GM18517 (cell line): ENCODE results near the gene RASL10A.

Experiments used
- ATAC-seq: cut with Tn5 transposase; IDR thresholded peaks from one replicate; pipeline ENCODE4 v1.9.1; 2021; ENCODE audit warnings: mild to moderate bottlenecking, moderate library complexity; ENCODE audit not compliant: unreplicated experiment

The RASL10A gene

DNA sequence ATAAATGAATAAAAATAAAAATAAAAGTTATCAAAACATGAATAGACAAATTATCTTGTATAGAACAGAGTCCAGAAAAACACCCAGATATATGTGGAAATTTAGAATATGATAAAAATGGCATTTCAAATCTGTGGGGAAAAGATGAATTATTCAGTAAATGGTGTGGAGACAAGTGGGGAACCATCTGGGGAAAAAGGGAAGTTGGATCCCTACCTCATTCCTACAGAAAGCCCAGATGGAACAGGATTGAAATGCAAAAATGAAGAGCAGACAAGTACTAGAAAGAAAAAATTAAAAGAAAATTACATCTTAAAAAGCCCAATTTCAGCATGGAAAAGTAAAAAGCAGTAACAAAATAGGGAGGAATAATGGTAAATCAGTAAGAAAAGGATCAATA, 8.1 kb upstream of the RASL10A start:
- no peak for ATAC-seq

DNA sequence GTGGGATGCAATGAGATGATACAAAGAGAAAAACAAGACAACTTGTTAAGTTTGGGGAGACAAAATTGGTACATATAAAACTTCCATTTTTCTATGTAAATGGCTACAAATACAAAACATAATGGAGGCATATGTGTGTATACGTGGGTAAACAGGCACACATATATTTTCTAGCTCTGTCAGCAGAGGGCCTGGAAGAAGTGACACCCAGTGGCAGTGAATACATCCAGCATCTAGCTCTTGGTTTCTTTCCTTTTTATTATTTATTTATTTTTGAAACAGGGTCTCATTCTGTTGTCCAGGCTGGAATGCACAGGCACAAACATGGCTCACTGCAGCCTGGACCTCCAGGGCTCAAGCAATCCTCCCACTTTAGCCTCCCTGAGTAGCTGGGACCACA, 5.0 kb upstream of the RASL10A start:
- ATAC-seq, result no peak

DNA sequence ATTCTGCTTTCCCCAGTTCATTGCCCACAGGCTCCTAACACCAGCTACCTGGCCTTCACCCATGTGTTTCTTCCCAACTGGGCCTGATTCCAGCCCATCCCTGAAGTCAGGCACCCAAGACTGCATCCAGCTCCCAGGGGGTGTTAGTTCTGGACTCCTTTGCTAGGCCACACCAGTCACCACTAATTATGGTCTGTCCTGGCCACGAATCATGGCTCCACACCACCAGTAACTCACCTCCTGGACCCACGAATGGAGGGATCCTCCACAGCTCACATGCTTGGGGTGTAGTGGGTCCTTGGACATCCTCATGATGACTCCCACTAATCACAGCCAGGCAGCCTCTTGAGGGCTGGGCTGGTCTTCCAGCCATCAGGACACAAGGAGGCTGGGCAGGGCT, 3.6 kb upstream of the RASL10A start:
- no peak for ATAC-seq

DNA sequence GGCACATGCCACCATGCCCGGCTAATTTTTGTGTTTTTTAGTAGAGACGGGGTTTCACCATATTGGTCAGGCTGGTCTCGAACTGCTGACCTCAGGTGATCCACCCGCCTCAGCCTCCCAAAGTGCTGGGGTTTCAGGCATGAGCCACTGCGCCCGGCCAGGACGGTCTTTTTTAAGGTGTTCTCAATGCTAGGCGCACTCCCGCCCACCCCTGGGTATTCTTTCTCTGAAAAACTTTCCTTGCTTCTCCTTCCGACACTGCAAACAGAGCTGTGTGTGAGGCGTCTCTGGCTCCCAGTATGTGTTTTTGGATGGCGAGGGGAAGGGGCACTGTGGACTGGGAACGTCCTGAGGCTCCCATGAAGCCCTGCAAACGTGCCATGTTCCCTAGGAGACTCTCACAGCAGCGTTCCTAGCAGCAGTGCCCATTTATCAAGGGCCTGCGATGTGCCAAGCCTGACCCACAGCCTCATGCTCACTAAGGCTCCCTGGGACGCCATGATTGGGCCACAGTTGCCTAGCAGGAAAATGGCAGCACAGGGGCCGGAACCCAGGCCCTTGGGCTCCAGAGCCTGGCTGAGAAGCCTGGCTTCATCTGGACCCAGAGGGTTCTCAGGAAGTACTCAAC, 2.4 kb upstream of the RASL10A start:
- ATAC-seq, result no peak

DNA sequence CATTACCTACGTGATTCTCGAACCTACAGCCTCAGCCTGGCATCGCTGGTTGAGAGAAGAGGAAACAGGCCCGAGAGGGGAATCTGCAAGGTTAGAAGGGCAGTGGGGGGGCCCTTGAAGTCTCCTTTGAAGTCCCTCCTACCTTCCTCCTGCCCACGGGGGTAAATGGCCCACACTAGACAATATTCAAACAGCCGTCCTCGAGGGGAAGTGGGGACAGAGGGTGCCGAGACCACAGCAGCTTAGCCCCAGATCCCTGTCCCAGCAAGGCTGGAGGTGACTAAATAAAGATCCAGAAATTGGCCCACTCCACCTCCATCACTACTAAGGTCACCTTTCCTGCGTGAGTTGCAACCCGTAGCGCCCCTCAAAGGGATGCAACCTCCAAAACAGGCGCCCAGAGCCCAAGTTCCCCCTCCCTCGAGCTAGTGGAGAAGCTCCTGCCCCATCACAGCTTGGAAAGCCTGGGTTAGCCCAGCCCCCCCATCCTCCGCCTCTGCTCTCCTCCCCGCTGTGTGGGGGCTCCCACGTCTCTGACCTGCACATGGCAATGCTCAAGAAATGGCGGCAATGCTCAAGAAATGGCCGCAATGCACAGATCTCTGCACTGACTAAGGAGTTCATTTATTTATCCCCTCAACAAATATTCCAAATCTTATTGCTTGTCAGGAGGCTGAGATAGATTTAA, 788 bp upstream of the RASL10A start:
- ATAC-seq, result no peak

DNA sequence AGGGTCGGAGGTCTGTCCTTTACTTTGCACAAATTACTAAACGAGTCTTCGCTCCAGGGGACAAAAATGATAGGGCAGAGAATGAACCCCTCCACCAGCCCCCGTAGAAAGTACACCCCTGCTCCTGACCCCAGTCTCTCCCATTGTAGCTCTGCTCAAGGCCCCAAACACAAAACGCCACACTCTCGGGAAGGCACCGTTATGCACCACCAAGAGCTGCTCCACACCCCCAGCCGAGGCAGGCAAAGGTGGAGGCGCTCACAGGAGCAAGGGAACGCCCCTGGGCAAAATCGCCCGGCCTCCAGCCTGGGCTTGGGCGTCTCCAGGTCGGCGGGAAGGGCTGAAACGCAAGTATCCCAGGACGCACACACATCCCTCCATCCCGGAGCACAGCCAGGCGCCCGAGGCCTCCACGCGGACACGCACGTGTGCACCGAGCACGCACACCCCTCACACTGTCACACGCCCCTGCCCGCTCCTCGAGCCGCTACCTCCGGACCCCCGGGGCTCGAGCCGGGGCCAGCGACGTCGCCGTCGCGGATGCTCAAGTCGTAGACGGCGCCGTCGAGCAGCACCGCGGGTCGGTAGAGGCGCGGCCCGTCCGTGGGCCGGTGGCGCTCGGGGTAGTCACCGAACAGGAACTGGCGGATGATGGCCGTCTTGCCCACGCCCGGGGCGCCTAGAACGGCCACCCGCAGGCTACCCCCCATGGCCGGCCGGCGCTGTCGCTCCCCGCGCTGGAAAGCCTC, 786 bp downstream of the RASL10A start:
- ATAC-seq, result no peak

DNA sequence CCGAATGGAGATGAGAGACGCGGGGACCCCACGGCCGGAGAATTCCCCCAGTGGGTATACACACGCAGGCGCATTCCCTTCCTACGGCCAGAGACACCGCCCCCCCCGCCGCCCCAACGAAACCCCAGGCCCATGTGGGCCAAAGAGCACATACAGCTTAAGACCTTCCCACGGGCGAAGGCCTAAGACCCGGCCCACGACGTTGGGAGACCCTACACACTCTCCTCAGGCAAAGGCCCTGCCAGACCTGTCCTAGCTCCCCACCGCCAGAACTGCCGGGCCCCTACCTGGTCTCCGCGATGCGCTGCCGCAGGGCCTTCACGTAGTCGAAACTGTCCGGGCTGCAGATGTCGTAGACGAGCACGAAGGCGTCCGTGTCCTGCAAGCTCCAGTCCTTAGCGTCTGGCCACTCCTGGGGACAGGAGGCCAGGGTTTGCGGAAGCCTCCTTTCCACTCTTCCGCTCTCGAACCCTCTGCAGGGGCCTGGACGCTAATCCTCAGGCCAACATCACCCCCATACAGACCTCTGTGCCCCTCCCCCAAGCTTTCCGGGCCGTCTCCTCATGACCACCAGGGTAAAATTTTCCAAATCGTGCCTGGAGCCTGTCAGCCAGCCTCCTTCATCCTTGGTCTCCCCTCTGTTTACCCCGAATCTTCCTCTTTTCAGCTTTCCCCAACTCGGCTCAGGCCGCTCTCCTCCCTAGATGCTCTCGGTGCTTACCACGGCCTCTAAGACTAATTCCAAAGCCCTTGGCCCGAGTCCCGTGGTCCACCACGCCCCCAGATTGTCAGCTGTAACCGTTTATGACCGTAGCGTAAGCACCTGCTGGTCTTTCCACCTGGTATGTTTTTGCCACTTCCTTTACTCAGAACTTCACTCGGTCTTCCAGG, 1.7 kb downstream of the RASL10A start:
- ATAC-seq, result no peak

DNA sequence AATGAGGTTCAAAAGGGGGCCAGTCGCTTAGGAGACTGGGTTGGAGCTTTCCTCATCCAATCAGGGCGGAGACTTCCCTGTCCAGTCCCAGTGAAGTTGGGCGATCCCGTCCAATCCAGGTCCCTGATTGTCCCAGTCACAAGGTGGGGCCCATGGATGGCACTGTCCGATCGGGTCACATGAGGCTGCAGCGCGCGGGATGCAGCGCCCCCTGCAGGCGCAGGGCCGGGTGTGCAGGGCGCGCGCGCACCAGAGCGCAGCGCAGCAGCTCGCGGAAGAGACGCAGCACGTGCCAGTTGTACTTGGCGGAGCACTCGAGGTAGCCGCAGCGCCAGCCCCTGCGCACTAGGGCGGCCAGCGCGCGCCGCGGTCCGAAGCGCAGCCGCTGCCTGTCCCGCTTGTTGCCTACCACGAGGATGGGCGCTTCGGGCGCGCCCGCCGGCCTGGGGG, 2.3 kb downstream of the RASL10A start:
- ATAC-seq, result no peak

DNA sequence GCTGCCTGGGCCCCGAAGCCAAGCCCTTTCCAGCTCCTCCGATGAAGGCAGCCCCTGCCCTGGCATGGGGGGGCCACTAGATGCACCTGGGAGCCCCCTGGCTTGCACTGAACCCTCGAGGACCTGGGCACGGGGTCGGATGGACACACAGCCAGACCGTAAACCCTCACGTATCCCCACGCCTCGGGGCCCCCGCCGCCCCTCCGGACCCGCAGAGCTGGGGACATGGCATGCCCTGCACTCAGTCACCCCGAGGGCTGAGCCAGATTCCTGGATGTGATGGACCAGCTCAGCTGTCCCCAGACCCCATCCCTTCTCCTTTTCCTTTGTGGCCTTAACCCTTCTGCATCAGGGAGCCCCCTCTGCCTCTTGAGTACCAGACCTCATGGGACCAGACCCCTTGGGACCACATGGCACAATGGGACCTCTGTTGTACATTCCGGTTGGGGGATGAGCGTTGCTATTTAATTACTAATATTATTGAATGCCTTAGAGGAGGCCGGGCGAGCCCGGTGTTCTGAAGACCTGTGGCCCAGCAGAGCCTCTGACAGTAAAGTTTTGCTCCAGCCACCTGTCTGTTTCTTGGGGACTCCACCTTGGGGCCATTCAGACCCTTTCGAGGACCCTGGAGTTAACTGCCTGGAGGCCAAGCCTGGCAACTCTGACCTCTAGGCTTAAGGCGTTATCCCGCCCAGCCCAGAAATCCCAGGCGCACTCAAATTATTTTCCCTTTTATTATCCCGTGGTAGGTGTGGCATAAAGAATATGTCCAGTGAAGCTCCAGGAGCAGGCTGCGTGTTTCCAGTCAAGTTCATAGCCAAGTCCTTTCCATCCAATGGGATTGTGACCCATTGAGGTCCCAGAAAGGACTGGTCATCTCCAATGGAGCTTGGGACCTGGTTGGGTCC, 3.0 kb downstream of the RASL10A start:
- ATAC-seq, result no peak

DNA sequence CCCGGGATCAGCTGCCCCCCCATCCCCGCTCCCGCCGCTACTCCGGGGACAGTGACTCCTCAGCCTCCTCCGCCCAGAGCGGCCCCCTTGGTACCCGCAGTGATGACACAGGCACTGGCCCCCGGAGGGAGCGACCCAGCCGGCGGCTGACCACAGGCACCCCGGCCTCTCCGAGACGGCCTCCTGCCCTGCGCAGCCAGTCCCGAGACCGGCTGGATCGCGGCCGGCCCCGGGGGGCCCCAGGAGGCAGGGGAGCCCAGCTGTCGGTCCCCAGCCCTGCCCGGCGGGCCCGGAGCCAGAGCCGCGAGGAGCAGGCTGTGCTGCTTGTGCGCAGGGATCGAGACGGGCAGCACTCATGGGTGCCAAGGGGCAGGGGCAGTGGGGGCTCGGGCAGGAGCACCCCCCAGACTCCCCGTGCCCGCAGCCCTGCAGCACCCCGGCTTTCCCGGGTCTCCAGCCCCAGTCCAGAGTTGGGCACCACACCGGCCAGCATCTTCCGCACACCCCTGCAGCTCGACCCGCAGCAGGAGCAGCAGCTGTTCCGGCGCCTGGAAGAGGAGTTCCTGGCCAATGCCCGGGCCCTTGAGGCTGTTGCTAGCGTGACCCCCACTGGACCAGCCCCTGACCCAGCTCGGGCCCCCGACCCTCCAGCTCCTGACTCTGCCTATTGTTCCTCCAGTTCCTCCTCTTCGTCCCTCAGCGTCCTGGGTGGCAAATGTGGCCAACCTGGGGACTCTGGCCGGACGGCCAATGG, 3.9 kb downstream of the RASL10A start:
- ATAC-seq, result no peak

DNA sequence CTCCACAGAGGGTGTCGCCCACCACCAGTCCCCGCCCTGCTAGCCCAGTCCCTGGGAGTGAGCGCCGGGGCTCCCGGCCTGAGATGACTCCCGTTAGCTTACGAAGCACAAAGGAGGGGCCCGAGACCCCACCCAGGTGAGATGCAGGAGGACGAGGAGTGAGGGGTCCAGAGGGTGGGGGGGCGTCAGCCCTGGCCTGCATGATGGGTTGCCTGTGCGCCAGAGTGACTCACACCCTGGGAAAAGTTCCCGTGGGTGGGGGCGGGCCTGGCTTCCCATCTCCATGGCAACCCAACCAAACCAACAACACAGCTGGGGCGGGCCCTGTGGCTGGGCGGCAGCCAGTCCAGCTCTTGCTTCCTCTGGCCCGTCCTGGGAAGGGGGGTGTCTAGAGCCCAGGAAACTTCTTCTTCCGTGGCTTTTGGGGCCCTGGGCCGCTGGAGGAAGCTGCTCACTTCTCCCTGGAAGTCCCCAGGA, 4.6 kb downstream of the RASL10A start:
- no peak for ATAC-seq

DNA sequence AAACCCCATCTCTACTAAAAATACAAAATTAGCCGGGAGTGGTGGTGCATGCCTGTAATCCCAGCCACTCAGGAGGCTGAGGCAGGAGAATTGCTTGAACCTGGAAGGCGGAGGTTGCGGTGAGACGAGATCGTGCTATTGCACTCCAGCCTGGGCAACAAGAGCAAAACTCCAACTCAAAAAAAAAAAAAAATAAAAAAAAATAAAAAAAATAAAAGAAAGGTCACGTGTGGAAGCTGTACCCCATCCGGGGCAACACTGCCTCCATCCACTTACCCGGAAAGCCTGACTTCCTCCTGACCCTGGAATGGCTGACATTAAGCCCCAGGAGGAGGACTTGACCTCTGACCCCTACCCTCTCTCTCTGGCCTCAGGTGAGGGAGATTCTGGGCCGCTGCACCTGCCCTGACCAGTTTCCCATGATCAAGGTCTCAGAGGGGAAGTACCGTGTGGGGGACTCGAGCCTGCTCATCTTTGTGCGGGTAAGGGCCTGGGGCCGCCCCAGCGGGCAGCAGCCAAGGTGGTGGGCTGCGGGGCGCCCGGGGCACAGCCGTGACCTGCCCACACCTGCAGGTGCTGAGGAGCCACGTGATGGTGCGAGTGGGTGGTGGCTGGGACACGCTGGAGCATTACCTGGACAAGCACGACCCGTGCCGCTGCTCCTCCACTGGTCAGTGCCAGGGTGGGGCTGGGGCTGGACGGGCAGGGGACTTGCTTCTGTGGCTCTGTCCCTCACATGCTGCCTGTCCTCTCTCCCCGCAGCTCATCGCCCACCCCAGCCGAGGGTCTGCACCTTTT, 5.2 kb downstream of the RASL10A start:
- ATAC-seq, result no peak

DNA sequence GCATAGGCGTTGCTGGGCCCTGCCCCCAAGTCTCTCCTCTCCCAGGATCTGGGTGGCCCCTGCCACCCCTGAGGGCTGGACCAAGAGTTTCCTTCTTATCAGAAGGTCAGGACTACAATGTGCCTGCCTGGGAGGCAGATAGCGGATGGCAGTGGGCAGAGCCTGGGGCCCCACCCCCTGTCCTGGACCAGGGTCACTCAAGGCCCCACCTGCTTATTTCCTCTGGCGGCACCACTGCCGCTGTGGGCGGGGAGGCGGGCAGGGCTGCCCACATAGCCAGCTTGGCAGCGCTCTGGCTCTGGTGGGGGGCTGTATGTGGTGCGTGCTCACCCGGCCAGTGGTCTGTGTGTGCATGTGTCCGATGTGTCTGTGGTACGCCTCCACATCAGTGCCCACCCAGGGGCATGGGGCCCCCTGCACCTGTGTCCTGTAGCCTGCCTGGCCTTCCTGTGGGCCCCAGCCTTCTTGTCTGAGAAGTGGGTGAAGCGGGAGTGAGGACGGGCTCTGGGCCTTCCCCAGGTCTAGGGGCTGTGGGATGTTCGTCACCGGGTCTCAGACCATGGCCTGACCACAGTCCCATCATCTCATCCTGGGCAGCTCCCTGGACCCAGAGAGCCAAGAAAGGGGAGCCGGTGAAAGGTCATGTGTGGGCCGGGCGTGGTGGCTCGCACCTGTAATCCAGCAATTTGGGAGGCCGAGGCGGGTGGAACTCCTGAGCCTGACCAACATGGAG, 6.0 kb downstream of the RASL10A start:
- ATAC-seq, result no peak

DNA sequence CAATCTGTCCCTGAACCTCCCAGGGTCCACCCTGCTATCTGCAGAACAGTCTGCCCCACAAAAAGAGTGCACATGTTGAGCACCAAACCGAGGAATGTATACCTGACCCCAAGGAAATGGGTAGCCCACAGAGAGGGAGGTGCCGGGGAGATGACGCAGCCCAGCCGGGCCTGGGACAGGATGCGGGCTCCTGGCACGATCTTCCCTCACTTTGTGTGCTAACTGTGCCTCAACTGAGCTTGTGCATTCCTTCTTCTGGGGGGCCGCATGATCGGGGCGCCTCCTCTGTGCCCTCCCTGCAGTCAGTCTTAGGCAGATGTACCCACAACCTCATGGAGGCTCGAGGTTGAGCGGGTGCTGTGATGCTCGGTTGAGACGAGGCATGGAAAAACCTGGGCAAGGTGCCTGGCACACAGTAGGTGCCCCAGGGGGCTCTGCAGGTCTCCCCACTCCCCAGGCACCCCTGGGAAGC, 6.7 kb downstream of the RASL10A start:
- no peak for ATAC-seq

DNA sequence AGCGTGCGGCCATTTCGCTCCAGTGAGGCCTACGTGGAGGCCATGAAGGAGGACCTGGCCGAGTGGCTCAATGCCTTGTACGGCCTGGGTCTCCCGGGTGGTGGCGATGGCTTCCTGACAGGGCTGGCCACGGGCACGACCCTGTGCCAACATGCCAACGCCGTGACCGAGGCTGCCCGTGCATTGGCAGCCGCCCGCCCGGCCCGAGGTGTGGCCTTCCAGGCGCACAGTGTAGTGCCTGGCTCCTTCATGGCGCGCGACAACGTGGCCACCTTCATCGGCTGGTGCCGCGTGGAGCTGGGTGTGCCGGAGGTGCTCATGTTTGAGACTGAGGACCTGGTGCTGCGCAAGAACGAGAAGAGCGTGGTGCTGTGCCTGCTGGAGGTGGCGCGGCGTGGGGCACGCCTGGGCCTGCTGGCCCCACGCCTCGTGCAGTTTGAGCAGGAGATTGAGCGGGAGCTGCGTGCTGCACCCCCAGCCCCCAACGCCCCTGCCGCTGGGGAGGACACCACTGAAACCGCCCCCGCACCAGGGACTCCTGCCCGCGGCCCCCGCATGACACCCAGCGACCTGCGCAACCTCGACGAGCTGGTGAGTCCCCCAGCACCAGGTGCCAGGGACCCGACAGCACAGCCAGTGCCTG, 7.2 kb downstream of the RASL10A start:
- ATAC-seq, result no peak

DNA sequence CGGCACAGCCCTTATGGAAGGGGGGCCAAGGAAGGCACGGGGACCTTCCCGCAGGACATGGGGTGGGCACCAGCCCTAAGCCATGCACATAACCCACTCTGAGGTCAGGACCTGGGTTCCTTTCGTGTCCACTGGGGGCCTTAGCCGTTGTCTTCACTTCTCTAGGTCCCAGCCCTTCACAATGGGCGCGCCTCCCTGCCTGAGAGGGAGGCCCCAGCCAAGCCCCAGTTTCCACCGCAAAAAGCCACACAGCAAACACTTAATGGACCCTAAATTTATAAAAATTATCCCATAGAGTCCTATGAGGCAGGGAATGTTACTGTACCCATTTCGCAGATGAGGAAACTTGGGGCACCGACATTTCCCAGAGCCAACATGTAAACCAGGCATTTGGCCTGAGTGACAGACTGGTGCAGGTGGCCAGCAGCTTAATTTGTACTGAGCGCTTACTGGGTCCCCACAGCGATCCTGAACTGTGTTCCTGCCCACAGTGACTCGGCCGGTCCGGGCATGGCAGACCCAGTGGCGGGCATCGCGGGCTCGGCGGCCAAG, 7.8 kb downstream of the RASL10A start:
- no peak for ATAC-seq
